ENCODE results near the gene AASDH.

AASDH gene

GRCh38 chr4:56387023-56388001, at the start of gene AASDH:
AASDH (minus strand) TSS chr4:56387491; CDS start chr4:56384299, 3,192 bp downstream.
- DNase-seq = peak; percentile 96 to 97

DNA sequence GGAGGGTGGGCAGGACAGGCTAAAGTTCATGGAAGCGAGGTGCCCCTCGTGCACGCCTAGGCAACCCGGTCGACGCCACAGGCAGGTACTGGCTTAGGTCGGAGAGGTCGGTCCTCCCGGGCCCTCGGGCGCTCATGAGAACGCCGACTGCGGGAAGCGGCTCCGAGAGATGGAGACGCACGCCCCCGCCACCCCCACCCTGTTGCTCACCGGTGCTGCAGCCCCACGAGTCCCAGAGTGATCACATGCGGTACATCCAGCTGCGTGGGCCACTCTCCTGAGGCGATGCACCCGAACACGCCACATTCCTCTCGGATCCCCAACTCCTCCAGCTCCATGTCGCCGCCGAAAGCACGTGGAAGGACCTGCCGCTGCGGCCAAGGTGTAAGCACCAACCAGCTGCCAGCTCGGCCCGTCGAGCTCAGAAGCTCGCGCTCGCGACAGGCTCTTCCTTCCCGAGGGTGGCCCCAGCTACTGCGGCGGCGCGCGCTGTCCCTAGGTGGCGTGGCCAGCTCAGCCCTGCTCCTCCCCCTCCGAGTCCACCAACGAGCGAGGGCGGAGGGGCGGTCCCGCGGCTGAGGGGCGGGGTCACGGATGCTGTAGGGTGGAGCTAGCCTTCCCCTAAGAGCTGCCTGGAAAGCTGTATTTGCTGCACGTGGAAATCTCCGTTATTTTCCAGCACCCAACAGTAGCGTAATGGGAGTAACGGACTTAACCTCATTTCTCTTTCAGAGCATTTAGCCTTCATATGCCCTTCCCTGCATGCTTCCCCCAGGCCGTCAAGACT, 48.0 kb upstream of the AASDH start, which contains the start of gene PPAT:
TSS of gene PPAT (minus strand) at position 476 of the 787 bp plus-strand sequence. CDS start at position 338, 138 bp downstream.
- DNase-seq = peak; percentile 99

DNA sequence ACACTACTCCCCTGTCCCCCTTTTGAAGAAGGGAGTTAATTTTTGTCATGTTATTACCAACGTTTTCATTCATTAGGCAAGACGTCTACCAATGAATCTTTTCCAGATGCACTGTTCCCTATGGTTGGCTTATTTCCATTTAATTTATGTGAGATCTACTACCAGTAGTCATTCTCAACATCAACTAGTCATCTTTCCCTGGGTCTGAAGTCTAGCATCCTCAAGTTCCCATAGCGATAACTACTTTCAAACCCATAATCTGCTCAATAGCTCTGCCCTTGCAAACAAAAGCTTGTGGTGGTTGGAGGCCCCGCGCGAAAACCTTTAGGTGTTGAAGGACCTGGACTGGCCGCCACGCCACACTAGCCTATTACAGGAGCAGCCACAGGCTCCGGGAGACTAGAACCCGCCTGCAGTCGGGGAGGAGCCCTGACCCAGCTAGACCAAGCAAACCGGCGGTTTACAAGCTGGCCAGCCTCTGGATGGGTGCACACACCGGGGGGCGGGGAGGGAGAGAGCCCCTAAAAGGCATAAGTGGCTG, 47.4 kb upstream of the AASDH start:
- DNase-seq = peak; percentile 52 to 58

DNA sequence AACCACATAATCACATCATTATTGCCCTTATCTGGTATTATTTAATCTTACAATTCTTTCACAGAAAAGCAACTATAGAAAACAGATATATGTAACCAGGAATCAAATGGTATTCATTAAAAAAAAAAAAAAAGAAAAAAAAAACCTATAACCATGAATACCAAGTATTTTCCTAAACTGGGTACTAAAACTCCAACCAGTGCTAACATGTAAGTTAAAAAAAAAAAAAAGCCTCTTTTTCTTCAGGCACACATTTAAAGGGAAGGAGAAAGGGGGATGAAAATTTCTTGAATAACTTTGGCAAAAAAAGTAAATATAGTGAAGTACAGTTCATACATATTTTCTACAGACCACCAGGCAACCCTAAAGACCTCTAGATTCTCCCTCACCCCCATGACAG, 46.0 kb upstream of the AASDH start:
- DNase-seq = no peak

DNA sequence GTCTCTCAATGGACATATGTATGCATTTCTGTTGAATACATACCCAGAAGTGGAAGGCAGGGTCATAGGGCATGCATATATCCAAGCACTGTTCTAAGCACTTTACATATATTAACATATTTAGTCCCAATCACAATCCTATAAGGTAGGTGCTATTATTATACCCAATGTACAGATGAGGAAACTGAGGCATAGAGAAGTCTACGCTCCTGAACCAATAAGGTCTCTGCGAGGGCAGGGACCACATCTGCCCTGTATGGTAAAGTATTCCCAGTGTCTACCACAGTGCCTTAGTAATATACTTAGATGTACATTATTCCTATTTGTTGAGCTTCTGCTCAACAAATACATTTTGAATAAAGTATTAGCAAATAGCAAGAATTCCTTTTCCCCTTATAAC, 42.9 kb upstream of the AASDH start:
- no peak for DNase-seq

- no peak for DNase-seq
Observed at GRCh38 chr4:56427179-56427578, 39.9 kb upstream of the AASDH start.

GRCh38 chr4:56426273-56426672, 39.0 kb upstream of the AASDH start:
- DNase-seq = no peak

DNA sequence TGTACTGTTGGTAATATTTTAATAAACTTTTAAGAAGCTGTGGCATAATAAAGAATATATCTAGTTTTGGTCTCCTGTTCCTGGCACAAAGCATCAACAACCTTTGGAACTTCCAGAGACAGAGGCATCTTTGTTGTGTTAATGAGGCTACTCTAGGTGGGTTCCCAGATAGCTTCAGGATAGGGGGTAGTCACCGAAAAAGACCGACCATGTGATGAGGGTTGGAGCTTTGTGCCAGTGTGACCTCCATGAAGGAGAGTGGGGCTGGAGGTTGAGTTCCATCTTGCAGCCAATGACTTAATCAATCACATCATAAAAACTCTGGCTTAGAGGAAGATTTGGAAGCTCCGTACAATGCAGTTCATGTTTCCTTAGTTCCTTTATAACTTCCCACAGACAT, 38.2 kb upstream of the AASDH start:
- no peak for DNase-seq

- peak in 1 of 2 experiments; percentile 27 for DNase-seq
Observed at GRCh38 chr4:56424697-56425514, 37.6 kb upstream of the AASDH start.

DNA sequence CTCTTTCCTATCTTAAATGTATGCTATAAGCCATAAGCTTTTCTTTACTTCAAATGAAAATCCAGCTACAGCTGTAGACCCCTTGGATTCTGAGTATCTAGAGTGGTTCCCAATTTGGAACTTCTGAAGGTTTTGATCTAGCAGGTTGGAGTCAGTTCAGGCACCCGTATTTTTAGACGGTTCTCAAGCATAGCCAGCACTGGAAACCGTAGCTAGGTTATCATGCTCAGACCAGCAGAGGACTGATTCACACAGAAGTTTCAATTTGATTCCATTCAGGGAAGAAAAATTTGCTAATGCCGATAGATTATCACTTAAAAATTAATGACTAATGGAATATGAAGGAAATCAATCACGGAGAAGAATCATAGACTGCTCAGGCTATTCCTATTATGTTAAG, 36.9 kb upstream of the AASDH start:
- DNase-seq = no peak

- DNase-seq = no peak
Observed at GRCh38 chr4:56417396-56417795, 30.1 kb upstream of the AASDH start.

GRCh38 chr4:56416349-56416748, 29.1 kb upstream of the AASDH start:
- no peak for DNase-seq

DNA sequence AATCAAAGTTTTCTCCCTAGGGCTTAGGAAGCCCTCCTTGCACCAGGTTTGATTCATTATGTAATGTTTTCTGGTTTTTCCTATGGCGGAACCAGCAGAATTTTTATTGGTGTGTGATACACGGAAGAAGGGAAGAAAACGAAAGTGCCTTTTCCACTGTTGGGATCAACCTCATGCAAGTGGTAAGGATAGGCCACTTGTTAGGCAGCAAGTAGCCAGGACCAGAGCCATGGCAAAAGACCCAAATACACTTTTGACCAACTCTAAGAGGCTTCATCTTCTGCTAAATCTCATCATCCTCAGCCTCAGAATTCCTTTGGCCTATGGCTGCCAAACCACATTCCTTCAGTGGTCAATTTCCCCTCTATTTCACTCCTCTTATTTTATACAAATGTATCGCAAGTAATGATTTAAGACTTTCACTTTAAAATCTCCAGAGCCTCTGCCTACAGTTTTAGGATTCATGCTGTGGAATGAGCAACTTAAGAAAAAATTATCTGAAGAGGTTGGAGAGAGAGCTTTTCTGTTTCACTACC, 26.9 kb upstream of the AASDH start:
- DNase-seq = no peak

DNA sequence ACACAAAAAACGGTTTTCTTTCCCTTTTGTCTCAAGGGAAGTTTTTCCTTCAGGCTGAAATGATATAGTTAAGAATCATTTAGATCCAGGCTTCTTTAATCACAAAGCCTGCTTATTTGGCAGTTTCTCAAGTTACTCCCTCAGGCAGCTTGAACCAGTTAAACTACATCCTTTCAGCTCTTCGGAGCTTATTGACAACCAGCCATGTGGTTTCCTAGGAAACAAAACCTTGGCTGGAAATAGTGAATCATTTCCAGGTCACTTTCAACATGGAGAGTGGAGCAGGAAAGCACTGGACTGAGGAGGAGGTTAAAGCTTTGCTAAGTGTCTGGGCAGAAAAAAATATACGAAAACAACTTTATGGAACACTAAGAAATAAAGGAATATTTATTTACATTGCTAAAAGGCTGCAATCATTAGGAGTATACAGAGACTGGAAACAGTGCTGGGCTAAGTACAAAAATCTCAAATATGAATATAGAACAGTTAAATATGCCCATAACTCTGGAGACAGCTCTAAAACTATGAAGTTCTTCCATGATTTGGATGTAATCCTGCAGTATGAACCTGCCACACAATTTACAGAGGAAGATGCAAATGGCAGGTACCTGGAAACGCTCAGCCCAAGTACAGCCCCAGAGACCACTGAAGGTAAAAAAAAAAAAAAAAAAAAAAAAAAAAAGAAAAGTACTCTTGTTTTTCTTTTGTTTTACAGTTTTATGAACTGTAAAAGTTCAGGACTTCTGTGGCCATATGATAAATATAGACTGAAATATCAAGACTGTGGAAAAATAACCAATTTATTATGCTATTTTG, 23.2 kb upstream of the AASDH start:
- no peak for DNase-seq

DNA sequence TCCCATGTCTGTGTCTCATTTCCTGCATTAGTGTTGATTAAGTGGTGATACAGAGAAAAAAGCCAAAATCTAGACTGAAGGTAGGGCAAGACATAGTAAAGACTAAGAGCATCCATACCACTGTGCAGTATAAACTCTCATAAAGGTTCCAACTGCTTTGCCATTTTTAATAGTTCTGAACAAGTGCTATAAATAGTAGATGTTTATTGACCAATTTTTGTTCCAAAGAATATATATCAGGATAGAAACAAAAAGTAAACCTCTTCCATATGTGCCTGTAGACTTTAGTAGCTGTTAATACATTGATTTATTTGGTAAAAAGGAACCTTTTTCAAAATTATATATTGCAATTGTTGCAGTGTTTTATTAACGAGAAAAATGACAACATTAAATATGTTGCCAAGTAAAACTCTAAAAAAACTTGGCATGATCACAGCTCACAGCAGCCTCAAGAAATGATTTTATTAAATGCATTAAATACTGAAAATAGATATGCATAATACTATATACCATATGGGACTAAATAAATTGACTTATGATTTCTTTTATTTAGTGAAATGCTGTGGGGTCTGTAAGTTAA, 22.3 kb upstream of the AASDH start:
- no peak for DNase-seq

GRCh38 chr4:56408978-56409377, 21.7 kb upstream of the AASDH start:
- no peak for DNase-seq

DNA sequence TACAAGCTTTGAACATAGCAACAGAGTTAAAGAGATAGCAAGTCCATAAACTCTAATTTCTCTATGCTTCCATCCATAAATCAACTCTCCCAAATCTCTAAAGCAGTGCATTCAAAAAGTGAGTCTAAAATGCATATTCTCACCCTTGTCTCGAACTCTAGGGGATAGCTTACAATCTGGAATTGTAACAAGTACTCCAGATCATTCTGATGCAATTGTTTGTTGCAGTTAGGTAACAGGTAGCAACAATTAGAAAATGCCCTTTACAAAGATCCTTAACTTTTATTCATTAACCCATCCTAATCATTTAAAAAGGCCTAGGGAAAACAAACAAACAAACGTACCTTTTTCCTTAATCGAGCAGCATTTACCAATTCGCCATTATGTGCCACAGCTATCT, 18.9 kb upstream of the AASDH start:
- no peak for DNase-seq

- DNase-seq = no peak
Observed at GRCh38 chr4:56405016-56405415, 17.7 kb upstream of the AASDH start.

GRCh38 chr4:56400560-56400959, 13.3 kb upstream of the AASDH start:
- no peak for DNase-seq

GRCh38 chr4:56391270-56391669, 4.0 kb upstream of the AASDH start:
- no peak for DNase-seq

DNA sequence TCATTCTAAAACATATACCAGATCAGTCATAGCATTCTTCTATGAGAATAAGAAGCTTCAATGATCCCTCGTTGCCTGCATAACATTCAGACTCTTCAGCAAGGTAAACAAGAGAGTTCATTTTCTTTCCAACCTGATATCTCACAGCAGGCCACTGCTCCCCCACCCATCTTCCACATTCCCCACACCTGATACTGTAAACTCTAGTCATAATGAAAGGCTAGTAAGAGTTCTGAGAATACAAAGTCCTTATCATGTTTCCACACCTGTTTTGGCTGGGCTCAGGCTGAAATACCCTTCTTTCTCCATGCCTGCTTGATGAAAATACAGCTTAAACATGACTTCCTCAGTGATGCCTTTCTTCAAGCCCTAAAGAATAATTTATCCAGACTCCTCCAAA, 2.3 kb upstream of the AASDH start:
- DNase-seq = no peak

All from activated CD4-positive, alpha-beta T cell treated with anti-CD3 and anti-CD28 coated beads, Interleukin-2, amount 50 U/mL, for 48 hours (primary cell).